ENCODE results near the gene TNFRSF21.

TNFRSF21 gene

DNA sequence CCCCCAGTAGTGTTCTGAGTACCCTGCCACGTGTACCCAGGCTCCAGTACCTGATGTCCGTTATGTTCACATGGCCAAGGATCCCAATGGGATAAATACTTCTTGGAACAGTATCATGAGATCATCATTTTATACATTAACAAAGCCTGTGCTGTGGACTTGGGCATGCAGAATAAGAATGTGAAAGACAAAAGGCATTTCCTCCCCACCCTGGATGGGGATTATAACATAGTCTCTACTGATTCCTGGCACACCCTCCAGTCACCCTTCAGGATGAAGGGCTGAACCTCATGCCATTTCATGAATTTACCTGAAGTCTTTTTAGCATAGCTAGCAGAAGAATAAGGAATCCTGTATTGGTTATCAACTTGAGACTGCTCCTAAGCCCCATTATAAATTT is 2.8 kb downstream of the TNFRSF21 start:
- Histone ChIP-seq H3K4me3 (ENCODE audit: low read length) (no peak overlapping the region), H3K27me3 (ENCODE audit: control insufficient read depth, insufficient read depth, low read length) (no peaks in the 10 kb centered on the region), H3K4me1 (ENCODE audit: control insufficient read depth, insufficient read depth, low read length) (peaks cover 6% of the 10 kb centered on the region), H3K36me3 (ENCODE audit: control insufficient read depth, insufficient read depth, low read length) (no peaks in the 10 kb centered on the region), H3K27ac (ENCODE audit: low read length) (no peak overlapping the region), H3K9me3 (ENCODE audit: control insufficient read depth, insufficient read depth, low read length) (no peaks in the 10 kb centered on the region)
- no CpG with 5 or more reads among the region's 2 CpGs for WGBS (ENCODE audit: insufficient coverage, insufficient read length)
- no peak for DNase-seq (ENCODE audit: low read depth, low spot score)

DNA sequence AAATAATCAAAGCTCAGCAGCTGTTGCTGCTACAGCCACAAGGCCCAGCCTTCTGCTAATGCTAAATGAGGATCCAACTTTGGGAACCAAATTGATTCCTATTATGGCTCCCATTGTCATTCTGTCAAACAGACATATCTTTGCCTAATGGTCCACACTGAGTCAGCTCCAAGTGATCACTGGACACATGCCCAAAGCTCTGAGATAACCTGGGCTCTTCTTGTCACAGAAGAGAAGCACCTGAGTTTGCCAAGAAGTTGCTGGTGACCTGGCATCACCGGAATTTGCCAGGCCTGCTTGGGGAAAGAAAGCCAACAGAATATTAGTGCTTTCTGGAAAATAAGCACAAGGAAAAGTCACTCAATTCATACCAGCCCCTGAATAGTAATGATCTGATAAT is 5.8 kb downstream of the TNFRSF21 start:
- no peaks in the 10 kb centered on the region for H3K36me3 ChIP-seq (ENCODE audit: control insufficient read depth, insufficient read depth, low read length)
- no peaks in the 10 kb centered on the region for H3K9me3 ChIP-seq (ENCODE audit: control insufficient read depth, insufficient read depth, low read length)
- WGBS (ENCODE audit: insufficient coverage, insufficient read length), result no CpG with 5 or more reads among the region's 1 CpG
- no peak overlapping the region for H3K4me3 ChIP-seq (ENCODE audit: low read length)
- no peak for DNase-seq (ENCODE audit: low read depth, low spot score)
- H3K27me3 ChIP-seq (ENCODE audit: control insufficient read depth, insufficient read depth, low read length), result no peaks in the 10 kb centered on the region
- no peak overlapping the region for H3K27ac ChIP-seq (ENCODE audit: low read length)
- peaks cover 7% of the 10 kb centered on the region for H3K4me1 ChIP-seq (ENCODE audit: control insufficient read depth, insufficient read depth, low read length)

DNA sequence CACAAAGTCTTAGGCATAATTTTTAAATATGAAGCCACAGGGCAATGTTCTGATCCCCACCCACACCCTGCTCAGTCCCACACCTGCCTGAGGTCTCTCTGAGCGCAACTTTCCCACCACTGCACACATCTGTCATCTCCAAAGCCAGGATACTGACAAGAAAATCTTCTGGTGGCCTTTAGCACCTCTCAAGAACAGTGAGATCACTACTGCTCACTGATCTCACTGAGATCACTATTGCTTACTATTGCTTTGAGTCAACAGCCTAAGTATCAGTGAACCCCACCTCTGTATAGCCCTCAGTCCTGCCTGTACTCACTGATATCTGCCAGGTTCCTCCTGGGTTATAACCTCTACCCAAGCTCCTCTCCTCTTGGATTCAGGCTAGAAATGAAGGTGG is 6.4 kb downstream of the TNFRSF21 start:
- no peak overlapping the region for H3K27ac ChIP-seq (ENCODE audit: low read length)
- H3K27me3 ChIP-seq (ENCODE audit: control insufficient read depth, insufficient read depth, low read length), result no peaks in the 10 kb centered on the region
- H3K36me3 ChIP-seq (ENCODE audit: control insufficient read depth, insufficient read depth, low read length), result no peaks in the 10 kb centered on the region
- WGBS (ENCODE audit: insufficient coverage, insufficient read length), result no CpG with 5 or more reads among the region's 1 CpG
- no peak overlapping the region for H3K4me3 ChIP-seq (ENCODE audit: low read length)
- DNase-seq (ENCODE audit: low read depth, low spot score), result no peak
- no peaks in the 10 kb centered on the region for H3K9me3 ChIP-seq (ENCODE audit: control insufficient read depth, insufficient read depth, low read length)
- peaks cover 7% of the 10 kb centered on the region for H3K4me1 ChIP-seq (ENCODE audit: control insufficient read depth, insufficient read depth, low read length)

DNA sequence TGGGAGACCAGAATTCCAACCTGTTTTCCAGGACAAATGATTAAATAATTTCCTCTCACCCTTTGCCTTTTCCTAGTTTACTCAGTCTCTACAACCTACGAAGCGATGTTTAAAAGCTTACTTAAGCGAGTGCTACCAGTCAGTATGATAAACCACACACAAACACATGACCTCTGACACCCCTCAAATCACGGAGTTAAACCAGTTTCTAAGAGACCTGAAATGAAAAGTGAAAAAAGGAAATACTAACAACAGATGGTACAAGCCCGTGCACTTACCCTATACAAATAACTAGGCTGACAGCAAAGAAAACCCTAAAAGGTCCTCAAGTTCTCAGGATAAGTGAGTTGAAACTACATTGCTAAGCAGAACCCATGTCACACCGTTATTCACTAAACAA is 7.7 kb downstream of the TNFRSF21 start:
- Histone ChIP-seq H3K4me3 (ENCODE audit: low read length) (no peak overlapping the region), H3K27ac (ENCODE audit: low read length) (no peak overlapping the region), H3K27me3 (ENCODE audit: control insufficient read depth, insufficient read depth, low read length) (no peaks in the 10 kb centered on the region), H3K9me3 (ENCODE audit: control insufficient read depth, insufficient read depth, low read length) (no peaks in the 10 kb centered on the region), H3K36me3 (ENCODE audit: control insufficient read depth, insufficient read depth, low read length) (no peaks in the 10 kb centered on the region), H3K4me1 (ENCODE audit: control insufficient read depth, insufficient read depth, low read length) (peaks cover 4% of the 10 kb centered on the region; the same call in 1 of the 2 replicates)
- no CpG with 5 or more reads among the region's 6 CpGs for WGBS (ENCODE audit: insufficient coverage, insufficient read length)
- DNase-seq (ENCODE audit: low read depth, low spot score), result no peak

DNA sequence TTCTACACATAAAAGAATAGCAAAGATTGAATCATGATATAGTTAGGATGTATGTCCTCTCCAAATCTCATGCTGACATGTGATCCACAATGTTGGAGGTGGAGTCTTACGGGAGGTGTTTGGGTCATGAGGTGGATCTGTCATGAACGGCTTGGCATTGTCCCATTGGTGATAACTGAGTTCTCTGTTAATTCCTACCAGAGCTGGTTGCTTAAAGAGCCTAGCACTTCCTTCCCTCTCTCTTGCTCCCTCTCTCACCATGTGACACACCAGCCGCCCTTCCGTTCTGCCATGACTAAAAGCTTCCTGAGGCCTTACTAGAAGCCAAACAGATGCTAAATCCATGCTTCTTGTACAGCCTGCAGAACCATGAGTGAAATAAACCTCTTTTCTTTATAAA is 8.3 kb downstream of the TNFRSF21 start:
- no CpG with 5 or more reads among the region's 4 CpGs for WGBS (ENCODE audit: insufficient coverage, insufficient read length)
- no peak overlapping the region for H3K27ac ChIP-seq (ENCODE audit: low read length)
- H3K27me3 ChIP-seq (ENCODE audit: control insufficient read depth, insufficient read depth, low read length), result no peaks in the 10 kb centered on the region
- H3K4me1 ChIP-seq (ENCODE audit: control insufficient read depth, insufficient read depth, low read length), result peaks cover 5% of the 10 kb centered on the region; the same call in 1 of the 2 replicates
- DNase-seq (ENCODE audit: low read depth, low spot score), result no peak
- H3K4me3 ChIP-seq (ENCODE audit: low read length), result no peak overlapping the region
- H3K36me3 ChIP-seq (ENCODE audit: control insufficient read depth, insufficient read depth, low read length), result no peaks in the 10 kb centered on the region
- no peaks in the 10 kb centered on the region for H3K9me3 ChIP-seq (ENCODE audit: control insufficient read depth, insufficient read depth, low read length)

DNA sequence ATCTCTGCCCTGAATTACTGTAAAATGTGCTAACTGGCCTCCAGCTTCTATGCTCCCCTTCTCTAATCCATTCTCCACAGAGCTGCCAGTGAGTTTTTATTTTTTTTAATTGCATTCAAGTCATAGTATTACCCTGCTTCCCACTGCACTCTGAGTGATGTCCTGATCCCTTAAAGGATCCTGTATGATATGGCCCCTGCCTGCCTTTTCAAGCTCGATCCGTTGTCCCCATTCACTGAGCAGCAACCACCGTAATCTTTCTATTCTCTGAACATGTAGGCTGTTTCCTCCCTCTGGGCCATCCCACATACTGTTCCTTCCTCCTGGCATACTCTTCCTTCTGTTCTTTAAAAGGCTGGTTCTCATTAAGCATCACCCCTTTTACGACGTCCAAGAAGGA is 9.3 kb downstream of the TNFRSF21 start:
- Histone ChIP-seq H3K36me3 (ENCODE audit: control insufficient read depth, insufficient read depth, low read length) (no peaks in the 10 kb centered on the region), H3K27me3 (ENCODE audit: control insufficient read depth, insufficient read depth, low read length) (no peaks in the 10 kb centered on the region), H3K9me3 (ENCODE audit: control insufficient read depth, insufficient read depth, low read length) (no peaks in the 10 kb centered on the region), H3K27ac (ENCODE audit: low read length) (no peak overlapping the region), H3K4me3 (ENCODE audit: low read length) (no peak overlapping the region), H3K4me1 (ENCODE audit: control insufficient read depth, insufficient read depth, low read length) (peaks cover 4% of the 10 kb centered on the region; the same call in 1 of the 2 replicates)
- no peak for DNase-seq (ENCODE audit: low read depth, low spot score)
- no CpG with 5 or more reads among the region's 5 CpGs for WGBS (ENCODE audit: insufficient coverage, insufficient read length)

DNA sequence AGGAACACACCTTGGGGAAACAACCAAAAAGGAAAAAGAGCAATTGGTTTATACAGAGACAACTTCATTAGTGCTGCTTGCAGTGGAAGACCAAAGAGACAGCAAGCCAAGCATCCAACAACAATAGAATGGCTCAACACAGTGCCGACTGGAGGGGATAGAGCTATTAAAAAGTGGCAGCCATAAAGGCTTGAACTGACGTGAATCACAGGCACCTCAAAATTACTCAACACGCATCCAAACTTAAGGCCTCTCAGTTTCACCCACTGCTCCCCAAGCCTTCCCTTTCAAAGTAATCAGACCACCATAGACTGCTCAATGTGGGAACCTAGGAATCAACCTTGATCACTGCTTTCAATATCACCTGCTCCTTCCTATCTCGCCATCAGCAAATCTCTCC is 9.7 kb downstream of the TNFRSF21 start:
- DNase-seq (ENCODE audit: low read depth, low spot score), result no peak

GRCh38 chr6:47298475-47298874 is 11.2 kb downstream of the TNFRSF21 start:
- no peak overlapping the region for H3K27ac ChIP-seq (ENCODE audit: low read length)
- no peak for DNase-seq (ENCODE audit: low read depth, low spot score)
- H3K27me3 ChIP-seq (ENCODE audit: control insufficient read depth, insufficient read depth, low read length), result no peaks in the 10 kb centered on the region
- H3K36me3 ChIP-seq (ENCODE audit: control insufficient read depth, insufficient read depth, low read length), result no peaks in the 10 kb centered on the region
- peaks cover 4% of the 10 kb centered on the region; the same call in 1 of the 2 replicates for H3K4me1 ChIP-seq (ENCODE audit: control insufficient read depth, insufficient read depth, low read length)
- H3K9me3 ChIP-seq (ENCODE audit: control insufficient read depth, insufficient read depth, low read length), result no peaks in the 10 kb centered on the region
- H3K4me3 ChIP-seq (ENCODE audit: low read length), result no peak overlapping the region

More for the DNA sequence above, 9.7 kb downstream of the TNFRSF21 start:
- peaks cover 4% of the 10 kb centered on the region; the same call in 1 of the 2 replicates for H3K4me1 ChIP-seq (ENCODE audit: control insufficient read depth, insufficient read depth, low read length)
- H3K27ac ChIP-seq (ENCODE audit: low read length), result no peak overlapping the region
- H3K27me3 ChIP-seq (ENCODE audit: control insufficient read depth, insufficient read depth, low read length), result no peaks in the 10 kb centered on the region
- no peaks in the 10 kb centered on the region for H3K36me3 ChIP-seq (ENCODE audit: control insufficient read depth, insufficient read depth, low read length)
- H3K4me3 ChIP-seq (ENCODE audit: low read length), result no peak overlapping the region
- no CpG with 5 or more reads among the region's 4 CpGs for WGBS (ENCODE audit: insufficient coverage, insufficient read length)
- no peaks in the 10 kb centered on the region for H3K9me3 ChIP-seq (ENCODE audit: control insufficient read depth, insufficient read depth, low read length)

- Histone ChIP-seq H3K9me3 (ENCODE audit: control insufficient read depth, insufficient read depth, low read length) (no peaks in the 10 kb centered on the region), H3K4me1 (ENCODE audit: control insufficient read depth, insufficient read depth, low read length) (peaks cover 7% of the 10 kb centered on the region; the same call in 1 of the 2 replicates), H3K27ac (ENCODE audit: low read length) (no peak overlapping the region), H3K36me3 (ENCODE audit: control insufficient read depth, insufficient read depth, low read length) (no peaks in the 10 kb centered on the region), H3K4me3 (ENCODE audit: low read length) (no peak overlapping the region), H3K27me3 (ENCODE audit: control insufficient read depth, insufficient read depth, low read length) (no peaks in the 10 kb centered on the region)
- WGBS (ENCODE audit: insufficient coverage, insufficient read length), result no CpG with 5 or more reads among the region's 4 CpGs
- DNase-seq (ENCODE audit: low read depth, low spot score), result no peak
Observed at GRCh38 chr6:47294990-47295389, 14.7 kb downstream of the TNFRSF21 start.

GRCh38 chr6:47292944-47293343 is 16.8 kb downstream of the TNFRSF21 start:
- no peaks in the 10 kb centered on the region for H3K9me3 ChIP-seq (ENCODE audit: control insufficient read depth, insufficient read depth, low read length)

GRCh38 chr6:47292027-47292426 is 17.7 kb downstream of the TNFRSF21 start:
- Histone ChIP-seq H3K27ac (ENCODE audit: low read length) (no peak overlapping the region), H3K9me3 (ENCODE audit: control insufficient read depth, insufficient read depth, low read length) (no peaks in the 10 kb centered on the region), H3K27me3 (ENCODE audit: control insufficient read depth, insufficient read depth, low read length) (no peaks in the 10 kb centered on the region), H3K4me3 (ENCODE audit: low read length) (no peak overlapping the region), H3K4me1 (ENCODE audit: control insufficient read depth, insufficient read depth, low read length) (peaks cover 11% of the 10 kb centered on the region; the same call in 1 of the 2 replicates), H3K36me3 (ENCODE audit: control insufficient read depth, insufficient read depth, low read length) (no peaks in the 10 kb centered on the region)
- DNase-seq (ENCODE audit: low read depth, low spot score), result no peak
- no CpG with 5 or more reads among the region's 4 CpGs for WGBS (ENCODE audit: insufficient coverage, insufficient read length)

More at GRCh38 chr6:47292944-47293343, 16.8 kb downstream of the TNFRSF21 start:
- Histone ChIP-seq H3K4me1 (ENCODE audit: control insufficient read depth, insufficient read depth, low read length) (peaks cover 11% of the 10 kb centered on the region; the same call in 1 of the 2 replicates), H3K36me3 (ENCODE audit: control insufficient read depth, insufficient read depth, low read length) (no peaks in the 10 kb centered on the region), H3K27ac (ENCODE audit: low read length) (no peak overlapping the region), H3K27me3 (ENCODE audit: control insufficient read depth, insufficient read depth, low read length) (no peaks in the 10 kb centered on the region), H3K4me3 (ENCODE audit: low read length) (no peak overlapping the region)
- WGBS (ENCODE audit: insufficient coverage, insufficient read length), result no CpG with 5 or more reads among the region's 2 CpGs
- no peak for DNase-seq (ENCODE audit: low read depth, low spot score)

Measured in iPS DF 6.9 (cell line).